Cardiac muscle cell (in vitro differentiated cells and primary cell): Measurements from ENCODE around the gene HSP90B1. TPM values are rescaled to one million over a fixed set of nuclear protein-coding genes. Genes with fewer than 3 reads are reported as not detected.

Experiments used
- DNase-seq, 2 donors: peaks; one replicate each; pipeline versions ENCODE4 v3.0.0 to v3.0.0-alpha.2; 2010 to 2017; ENCODE audit warnings: low read depth in 1 of 2, low spot score in 1 of 2
- H3K27ac ChIP-seq: fragments of 200-600 bp; sonication (generic); 2 replicates; pipeline ENCODE4 v1.5.1; 2016
- H3K27me3 ChIP-seq: fragments of 200-600 bp; sonication (generic); 2 replicates; pipeline ENCODE4 v1.6.0; 2016; ENCODE audit warnings: control low read depth
- H3K36me3 ChIP-seq: fragments of 200-600 bp; sonication (generic); 2 replicates; pipeline ENCODE4 v1.5.1; 2016; ENCODE audit warnings: control low read depth
- H3K4me1 ChIP-seq: fragments of 200-600 bp; sonication (generic); 2 replicates; pipeline ENCODE4 v1.8.1; 2017; ENCODE audit warnings: low read depth, mild to moderate bottlenecking, mixed run types
- H3K4me3 ChIP-seq: fragments of 200-600 bp; sonication (generic); 2 replicates; pipeline ENCODE4 v1.5.1; 2016; ENCODE audit warnings: mild to moderate bottlenecking
- H3K9me3 ChIP-seq: fragments of 200-600 bp; sonication (generic); 2 replicates; pipeline ENCODE4 v1.5.1; 2017; ENCODE audit warnings: low read depth, mild to moderate bottlenecking, control low read depth
- CTCF ChIP-seq: IDR thresholded peaks from 2 replicates; pipeline ENCODE4 v1.5.1; 2012; ENCODE audit warnings: low read depth, mild to moderate bottlenecking, low read length
- polyA plus RNA-seq: library from polyadenylated mRNA; unstranded; fragments of >200 nt; fragmentation: Nextera tagmentation; extraction: Ambion mirVana; gene quantifications from 2 replicates; pipeline ENCODE4 v1.2.1, GENCODE V29; 2016
- total RNA-seq: library from RNA; depleted of rRNA; stranded (reverse); fragments of >200 nt; gene quantifications from 2 replicates; pipeline ENCODE4 v1.2.3, GENCODE V29; 2016

The HSP90B1 gene
- total and polyA plus RNA-seq, 2 experiments from 2014 or later = 386 to 1,006 TPM

GRCh38 chr12:103947871-103948555 lies 17.8 kb downstream of the HSP90B1 start:
- no peak for DNase-seq
- H3K9me3 ChIP-seq = no peaks in the 10 kb centered on the region
- peaks cover 97% of the 10 kb centered on the region for H3K36me3 ChIP-seq
- no peak overlapping the region for H3K4me3 ChIP-seq
- H3K27ac ChIP-seq = peak overlapping the region; percentile 50
- H3K27me3 ChIP-seq = no peaks in the 10 kb centered on the region
- no peaks in the 10 kb centered on the region for H3K4me1 ChIP-seq
- TF ChIP-seq CTCF = no peak

- Histone ChIP-seq H3K9me3 (no peaks in the 10 kb centered on the region), H3K36me3 (peaks cover 96% of the 10 kb centered on the region), H3K4me1 (no peaks in the 10 kb centered on the region), H3K4me3 (no peak overlapping the region), H3K27me3 (no peaks in the 10 kb centered on the region), H3K27ac (peak overlapping the region; percentile 50)
- DNase-seq = no peak
- TF ChIP-seq CTCF = no peak
Observed at GRCh38 chr12:103948746-103949406, 18.7 kb downstream of the HSP90B1 start.

- Histone ChIP-seq H3K27ac (peak overlapping the region; percentile 48), H3K4me1 (peaks cover 7% of the 10 kb centered on the region), H3K27me3 (no peaks in the 10 kb centered on the region), H3K9me3 (no peaks in the 10 kb centered on the region), H3K36me3 (peaks cover 64% of the 10 kb centered on the region), H3K4me3 (no peak overlapping the region)
- DNase-seq = no peak
- no peak for TF ChIP-seq CTCF
Observed at GRCh38 chr12:103952497-103952896, 22.3 kb downstream of the HSP90B1 start.

GRCh38 chr12:103955811-103956508 lies 25.8 kb downstream of the HSP90B1 start:
- Histone ChIP-seq H3K4me1 (peaks cover 15% of the 10 kb centered on the region), H3K4me3 (peak overlapping the region; percentile 89), H3K27ac (peak overlapping the region; percentile 95), H3K36me3 (peaks cover 32% of the 10 kb centered on the region), H3K27me3 (no peaks in the 10 kb centered on the region), H3K9me3 (no peaks in the 10 kb centered on the region)
- peak in 1 of 2 donors; percentile 6 for DNase-seq
- no peak for TF ChIP-seq CTCF

- H3K9me3 ChIP-seq = no peaks in the 10 kb centered on the region
- peak overlapping the region; percentile 89 for H3K4me3 ChIP-seq
- TF ChIP-seq CTCF = no peak
- no peaks in the 10 kb centered on the region for H3K27me3 ChIP-seq
- H3K36me3 ChIP-seq = peaks cover 26% of the 10 kb centered on the region
- peak overlapping the region; percentile 95 for H3K27ac ChIP-seq
- DNase-seq = no peak
- peaks cover 15% of the 10 kb centered on the region for H3K4me1 ChIP-seq
Observed at GRCh38 chr12:103956509-103957027, 26.4 kb downstream of the HSP90B1 start.
